Common myeloid progenitor, CD34-positive (primary cell): Measurements from ENCODE around the gene PDE4D.

Experiments
- CTCF ChIA-PET: fragments of 350-600 bp; sonication (Branson Sonifier 250); formaldehyde crosslinking; loops from one replicate; lab custom pipeline; 2021; ENCODE audit warnings: antibody characterized with exemption; lab: Charles Lee
- POLR2A ChIA-PET: fragments of 350-600 bp; sonication (Branson Sonifier 250); formaldehyde crosslinking; loops from one replicate; lab custom pipeline; 2021; ENCODE audit warnings: antibody characterized with exemption; lab: Charles Lee
- DNase-seq, 3 donors: peaks; one replicate each; pipeline versions ENCODE4 v3.0.0 to v3.0.0-alpha.2; 2013
- H3K27ac ChIP-seq, 2 experiments: 1 replicate in 1 of 2; 2 replicates in 1 of 2; pipeline ENCODE4 v1.7.0; 2013; ENCODE audit warnings: inconsistent platforms in 2 of 2, low read length in 2 of 2, mild to moderate bottlenecking in 2 of 2, low read depth in 1 of 2, moderate library complexity in 1 of 2; ENCODE audit not compliant: severe bottlenecking in 2 of 2, insufficient read depth in 1 of 2, poor library complexity in 1 of 2
- H3K27me3 ChIP-seq, 5 experiments: replicated peaks in 2 of 5; 1 replicate in 3 of 5; 2 replicates in 2 of 5; pipeline versions ENCODE4 v1.6.1 to v1.7.0; 2013; ENCODE audit warnings: low read length in 4 of 5, mild to moderate bottlenecking in 2 of 5, moderate library complexity in 2 of 5, inconsistent platforms in 1 of 5; ENCODE audit not compliant: insufficient read depth in 5 of 5, control insufficient read depth in 4 of 5
- H3K36me3 ChIP-seq, 4 experiments: 1 replicate in 2 of 4; 2 replicates in 2 of 4; pipeline versions ENCODE4 v1.6.1 to v1.7.0; 2013; ENCODE audit warnings: low read length in 3 of 4, control low read depth in 1 of 4, mild to moderate bottlenecking in 1 of 4; ENCODE audit not compliant: control insufficient read depth in 4 of 4, insufficient read depth in 4 of 4
- H3K4me1 ChIP-seq, 4 experiments: 1 replicate in 3 of 4; 2 replicates in 1 of 4; pipeline versions ENCODE4 v1.6.1 to v1.7.1; 2013; ENCODE audit warnings: low read length in 3 of 4, mild to moderate bottlenecking in 3 of 4, control low read depth in 1 of 4, inconsistent platforms in 1 of 4, moderate library complexity in 1 of 4; ENCODE audit not compliant: control insufficient read depth in 4 of 4, insufficient read depth in 4 of 4; ENCODE audit errors: control extremely low read depth in 1 of 4
- H3K4me3 ChIP-seq, 7 experiments: 1 replicate in 4 of 7; 2 replicates in 3 of 7; pipeline versions ENCODE4 v1.5.1 to v1.7.0; 2013; ENCODE audit warnings: mild to moderate bottlenecking in 7 of 7, low read length in 6 of 7, moderate library complexity in 6 of 7, inconsistent platforms in 2 of 7, low read depth in 2 of 7, control low read depth in 1 of 7; ENCODE audit not compliant: insufficient read depth in 4 of 7, control insufficient read depth in 1 of 7; ENCODE audit errors: extremely low read depth in 1 of 7
- H3K9me3 ChIP-seq, 5 experiments: 1 replicate in 4 of 5; 2 replicates in 1 of 5; pipeline versions ENCODE4 v1.6.1 to v1.7.1; 2013; ENCODE audit warnings: low read length in 4 of 5, mild to moderate bottlenecking in 2 of 5, inconsistent platforms in 1 of 5, low read depth in 1 of 5, moderate library complexity in 1 of 5; ENCODE audit not compliant: control insufficient read depth in 4 of 5, insufficient read depth in 2 of 5; ENCODE audit errors: control extremely low read depth in 1 of 5
- WGBS: methylation state at CpG from one replicate; pipeline ENCODE4 v1.1.5; 2013; ENCODE audit not compliant: insufficient coverage; 5-methylcytosine and 5-hydroxymethylcytosine counted together

PDE4D gene

GRCh38 chr5:58987193-58987592 lies 906.3 kb downstream of the PDE4D start:
- DNase-seq = no peak
- Histone ChIP-seq H3K4me1 (peaks cover 3 to 22% (median 7%) of the 10 kb centered on the region in 4 experiments), H3K27me3 (no peaks in the 10 kb centered on the region), H3K27ac (no peak overlapping the region), H3K36me3 (peaks cover 18 to 62% (median 33%) of the 10 kb centered on the region in 4 experiments), H3K4me3 (no peak overlapping the region), H3K9me3 (no peaks in the 10 kb centered on the region)
- POLR2A ChIA-PET = no interaction called here
- CTCF ChIA-PET = interaction anchor here (0.9 to 1.7 kb wide), 4 partner anchors 11 to 101 kb away, joined by 3 to 5 read pairs (median 4); no protein-coding TSS in a partner anchor

GRCh38 chr5:58986281-58986680 lies 907.2 kb downstream of the PDE4D start:
- no peaks in the 10 kb centered on the region for H3K9me3 ChIP-seq
- DNase-seq = no peak
- H3K4me3 ChIP-seq = no peak overlapping the region
- H3K27ac ChIP-seq = no peak overlapping the region
- CTCF ChIA-PET = interaction anchor here (1.0 to 1.7 kb wide), 2 partner anchors 10 to 100 kb away, joined by 3 to 5 read pairs; no protein-coding TSS in a partner anchor
- 72% methylated on average over 8 of the region's 8 CpGs for WGBS
- H3K27me3 ChIP-seq = no peaks in the 10 kb centered on the region
- peaks cover 3 to 22% (median 7%) of the 10 kb centered on the region in 4 experiments for H3K4me1 ChIP-seq
- POLR2A ChIA-PET = no interaction called here
- H3K36me3 ChIP-seq = peaks cover 19 to 67% (median 35%) of the 10 kb centered on the region in 4 experiments

DNA sequence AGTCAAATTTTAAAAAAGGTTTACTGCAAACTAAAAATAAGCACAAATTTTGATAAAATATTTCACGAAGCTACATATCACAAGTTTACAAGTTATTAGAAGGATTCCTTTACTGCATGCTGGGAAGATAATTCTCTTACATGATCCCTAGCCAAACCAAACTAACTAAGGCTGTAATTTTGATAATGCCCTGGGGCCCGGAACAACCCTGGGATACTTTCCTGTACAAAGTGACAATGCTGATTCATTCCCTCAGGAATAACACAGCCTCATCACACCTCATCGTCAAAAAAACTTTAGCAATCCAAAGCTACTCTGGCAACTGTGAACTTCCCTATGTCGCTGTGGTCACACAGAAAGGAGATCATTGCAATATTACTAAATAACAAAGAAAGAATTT lies 907.8 kb downstream of the PDE4D start:
- Histone ChIP-seq H3K9me3 (no peaks in the 10 kb centered on the region), H3K4me3 (no peak overlapping the region), H3K4me1 (peaks cover 3 to 22% (median 7%) of the 10 kb centered on the region in 4 experiments), H3K27ac (no peak overlapping the region), H3K36me3 (peaks cover 16 to 68% (median 35%) of the 10 kb centered on the region in 4 experiments), H3K27me3 (no peaks in the 10 kb centered on the region)
- POLR2A ChIA-PET = interaction anchor here (0.6 kb wide), 2 partner anchors 265 to 333 kb away, joined by 3 to 4 read pairs; no protein-coding TSS in a partner anchor
- WGBS = 20% methylated on average over 1 of the region's 4 CpGs
- peak in 1 of 3 donors; percentile 10 for DNase-seq
- CTCF ChIA-PET = interaction anchor here (0.8 to 4.3 kb wide), 5 partner anchors 9 to 189 kb away, joined by 3 to 15 read pairs (median 3); no protein-coding TSS in a partner anchor

GRCh38 chr5:58985311-58985710 lies 908.2 kb downstream of the PDE4D start:
- Histone ChIP-seq H3K27ac (no peak overlapping the region), H3K27me3 (no peaks in the 10 kb centered on the region), H3K4me1 (peaks cover 3 to 22% (median 7%) of the 10 kb centered on the region in 4 experiments), H3K36me3 (peaks cover 16 to 65% (median 35%) of the 10 kb centered on the region in 4 experiments), H3K4me3 (no peak overlapping the region), H3K9me3 (no peaks in the 10 kb centered on the region)
- ChIA-PET CTCF (interaction anchor here (0.8 to 4.3 kb wide), 10 partner anchors 9 to 189 kb away, joined by 3 to 15 read pairs (median 3); no protein-coding TSS in a partner anchor), POLR2A (interaction anchor here (0.6 kb wide), 2 partner anchors 265 to 333 kb away, joined by 3 to 4 read pairs; no protein-coding TSS in a partner anchor)
- DNase-seq = peak in 1 of 3 donors; percentile 31
- no CpG with 5 or more reads among the region's 4 CpGs for WGBS

- Histone ChIP-seq H3K27ac (peak overlapping the region in 1 of 2 experiments; percentile 60), H3K4me1 (peaks cover 3 to 22% (median 7%) of the 10 kb centered on the region in 4 experiments), H3K4me3 (peak overlapping the region in 1 of 7 experiments; percentile 9), H3K36me3 (peaks cover 16 to 67% (median 32%) of the 10 kb centered on the region in 4 experiments), H3K9me3 (no peaks in the 10 kb centered on the region), H3K27me3 (no peaks in the 10 kb centered on the region)
- ChIA-PET POLR2A (interaction anchor here (1.2 kb wide), 1 partner anchor 13 kb away, joined by 3 read pairs; no protein-coding TSS in a partner anchor), CTCF (interaction anchor here (0.7 to 4.3 kb wide), 9 partner anchors 9 to 397 kb away, joined by 3 to 15 read pairs (median 4); no protein-coding TSS in a partner anchor)
- peak in 2 of 3 donors; percentile 75 to 84 for DNase-seq
These were observed 909.7 kb downstream of the PDE4D start for GRCh38 chr5:58983526-58984452.

- H3K4me3 ChIP-seq = no peak overlapping the region
- no peak overlapping the region for H3K27ac ChIP-seq
- ChIA-PET CTCF (no interaction called here), POLR2A (no interaction called here)
- no peaks in the 10 kb centered on the region for H3K9me3 ChIP-seq
- H3K27me3 ChIP-seq = no peaks in the 10 kb centered on the region
- peaks cover 3 to 18% (median 6%) of the 10 kb centered on the region in 4 experiments for H3K4me1 ChIP-seq
- peaks cover 20 to 67% (median 42%) of the 10 kb centered on the region in 4 experiments for H3K36me3 ChIP-seq
- 80% methylated on average over 2 of the region's 2 CpGs for WGBS
- no peak for DNase-seq
These were observed 912.6 kb downstream of the PDE4D start for GRCh38 chr5:58980890-58981289.
